ENCODE data around the gene SEC23IP.

DNA sequence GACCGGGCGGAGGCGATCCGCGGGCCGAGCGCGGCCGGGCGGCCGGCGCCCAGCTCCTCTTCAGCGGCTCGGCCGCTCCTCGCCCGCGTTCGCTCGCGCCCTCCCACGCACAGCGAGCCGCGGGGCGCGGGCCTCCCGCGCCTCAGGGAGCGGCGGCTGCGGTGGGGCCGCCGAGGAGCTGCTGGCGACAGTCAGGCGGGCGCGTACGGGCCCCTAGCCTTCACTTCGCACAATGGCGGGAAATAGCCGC lies 20.0 kb upstream of the SEC23IP start, which contains the start of gene MCMBP:
- no peak for TF ChIP-seq EP300 (IDR thresholded peaks at IDR 0.05)
- no peak for TF ChIP-seq CTCF (IDR thresholded peaks at IDR 0.05)

Measured in stomach (tissue), 4 donors.